COLO668 (cell line): ENCODE results near the gene GPR141.
"Not testable (repeated sequence)": the region's sequence is repeated elsewhere in the genome, so short reads cannot be mapped to it uniquely, and the experiment has no call there.

Source experiments
- DNase-seq: peaks from one replicate; lab custom pipeline; 2025; ENCODE audit not compliant: unreplicated experiment; lab: John Stamatoyannopoulos, UW

Gene GPR141

GRCh38 chr7:37684927-37685326 lies 1.4 kb downstream of the GPR141 start:
- no peak for DNase-seq

DNA sequence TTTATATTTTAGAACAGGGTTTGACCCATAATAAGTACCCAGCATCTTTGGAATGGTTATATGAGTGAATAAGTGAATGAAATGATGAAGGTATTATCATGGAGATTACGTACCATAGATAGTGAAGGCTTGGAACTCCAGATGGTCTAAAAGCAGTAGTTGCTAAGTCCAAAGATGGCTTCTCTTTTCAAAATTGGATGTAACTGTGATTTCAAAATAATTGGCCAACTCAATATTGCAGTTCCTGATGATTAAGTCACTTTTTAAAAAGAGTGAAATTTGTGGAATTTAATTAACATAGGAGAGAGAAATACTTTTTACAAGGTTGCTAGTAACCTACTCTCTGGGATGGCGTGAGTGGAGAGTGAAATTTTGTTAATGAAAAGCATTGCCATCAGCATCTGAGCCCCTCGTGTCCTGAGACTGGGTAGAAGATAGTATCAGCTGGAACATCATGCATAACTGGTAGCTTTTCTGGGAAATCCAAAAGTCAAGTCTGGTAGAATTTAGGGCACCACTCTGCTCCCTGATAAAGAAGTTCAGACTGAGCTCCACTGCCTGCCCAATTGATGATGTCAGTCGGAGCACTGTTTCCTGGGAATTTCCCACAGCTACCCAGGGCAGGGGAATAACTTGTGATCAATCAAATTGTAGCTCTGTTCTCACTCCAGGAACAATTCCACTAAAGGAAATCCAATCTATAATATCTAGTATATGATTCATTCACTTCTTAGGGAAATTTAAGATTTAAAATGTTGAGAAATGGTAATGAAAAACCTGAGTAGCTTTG lies 3.2 kb downstream of the GPR141 start:
- no peak for DNase-seq

DNA sequence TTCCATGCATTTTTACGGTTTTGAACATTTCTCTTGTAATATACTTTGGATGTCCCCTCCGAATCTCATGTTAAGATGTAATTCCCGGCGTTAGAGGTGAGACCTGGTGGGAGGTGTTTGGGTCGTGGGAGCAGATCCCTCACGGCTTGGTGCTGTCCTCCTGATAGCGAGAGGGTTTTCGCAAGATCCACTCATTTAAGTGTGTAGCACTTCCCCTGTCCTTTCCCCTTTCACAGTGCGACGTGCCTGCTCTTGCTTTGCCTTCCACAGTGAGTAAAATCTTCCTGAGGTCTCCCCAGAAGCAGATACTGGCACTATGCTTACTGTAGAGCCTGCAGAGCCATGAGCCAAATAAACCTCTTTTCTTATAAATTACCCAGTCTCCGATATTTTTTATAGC lies 6.6 kb downstream of the GPR141 start:
- no peak for DNase-seq

GRCh38 chr7:37694208-37695094 lies 10.9 kb downstream of the GPR141 start:
- DNase-seq = no peak

DNA sequence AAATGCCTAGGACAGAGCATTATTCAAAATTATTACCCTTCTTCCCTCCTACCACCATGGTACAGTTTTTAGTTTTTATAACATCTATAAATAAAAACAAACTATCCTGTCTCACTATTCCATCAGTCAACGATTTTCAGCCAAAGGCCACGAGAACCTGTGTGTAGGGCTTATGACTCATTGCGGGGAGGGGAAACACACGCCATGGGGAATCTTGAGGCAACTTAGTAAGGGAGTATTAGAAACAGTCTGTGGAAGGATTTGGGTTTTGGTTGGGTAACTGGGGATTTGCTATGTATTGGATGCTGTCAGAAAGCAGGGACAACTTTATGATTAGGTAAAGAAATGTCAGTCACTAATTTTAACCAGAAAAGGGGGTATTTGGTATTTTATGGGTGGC lies 14.7 kb downstream of the GPR141 start:
- no peak for DNase-seq

GRCh38 chr7:37698782-37699181 lies 15.2 kb downstream of the GPR141 start:
- DNase-seq = no peak

GRCh38 chr7:37701769-37702168 lies 18.2 kb downstream of the GPR141 start:
- DNase-seq = no peak

DNA sequence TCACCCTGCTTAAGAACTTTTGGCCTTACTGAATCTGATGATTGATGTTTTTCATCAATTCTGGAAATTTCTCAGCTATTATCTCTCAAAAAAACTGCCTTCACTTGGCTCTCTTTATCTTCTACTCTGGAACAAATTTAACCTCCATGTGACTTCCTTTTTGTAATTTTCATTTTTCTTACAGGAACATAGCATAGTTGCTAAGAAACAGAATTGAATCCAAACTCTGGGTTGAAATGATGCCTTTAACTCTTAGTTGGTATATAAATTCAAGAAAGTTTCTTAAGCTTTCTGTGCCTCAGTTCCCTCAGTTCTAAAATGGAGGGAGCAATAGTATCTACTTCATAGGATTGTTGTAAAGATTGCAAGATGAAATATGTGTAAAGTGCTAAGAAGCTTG lies 19.8 kb downstream of the GPR141 start:
- DNase-seq = no peak

DNA sequence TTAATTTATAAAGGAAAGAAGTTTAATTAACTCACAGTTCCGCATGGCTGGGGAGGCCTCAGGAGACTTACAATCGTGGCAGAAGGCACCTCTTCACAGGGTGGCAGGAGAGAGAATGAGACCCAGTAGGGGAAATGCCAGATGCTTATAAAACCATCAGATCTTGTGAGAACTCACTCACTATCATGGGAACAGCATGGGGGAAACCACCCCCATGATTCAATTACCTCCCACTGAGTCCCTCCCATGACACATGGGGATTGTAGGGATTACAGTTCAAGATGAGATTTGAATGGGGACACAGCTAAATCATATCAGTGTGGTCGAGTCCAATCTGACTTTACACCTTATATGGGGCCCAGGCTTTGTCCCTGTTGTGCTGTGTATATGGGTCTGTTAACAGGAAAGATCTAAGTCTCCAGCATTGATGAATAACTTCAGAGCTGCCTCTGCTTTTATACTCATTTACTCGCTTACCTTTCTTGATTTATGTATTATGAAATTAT lies 20.8 kb downstream of the GPR141 start:
- DNase-seq = not testable (repeated sequence)

- DNase-seq = no peak
Observed at GRCh38 chr7:37705976-37706375, 22.4 kb downstream of the GPR141 start.

DNA sequence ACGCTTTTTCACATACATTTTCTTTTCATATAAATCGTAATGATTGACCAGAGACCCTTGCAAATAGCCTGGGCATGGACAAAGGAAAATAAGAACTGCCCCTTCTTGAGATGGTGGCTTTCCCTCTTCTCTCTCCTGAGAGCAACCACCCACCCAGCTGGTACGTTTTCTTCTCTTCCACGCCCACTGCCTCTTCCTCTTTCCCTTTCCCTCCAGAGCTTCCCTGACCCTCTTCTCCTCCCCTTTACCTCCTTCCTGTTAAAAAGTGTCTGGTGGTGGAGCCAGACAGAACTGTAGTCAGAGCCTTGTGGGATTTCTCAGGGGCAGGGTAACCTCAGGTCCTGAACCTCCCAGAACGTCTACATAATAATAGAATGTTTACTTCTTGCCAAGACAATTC lies 23.2 kb downstream of the GPR141 start:
- no peak for DNase-seq

DNA sequence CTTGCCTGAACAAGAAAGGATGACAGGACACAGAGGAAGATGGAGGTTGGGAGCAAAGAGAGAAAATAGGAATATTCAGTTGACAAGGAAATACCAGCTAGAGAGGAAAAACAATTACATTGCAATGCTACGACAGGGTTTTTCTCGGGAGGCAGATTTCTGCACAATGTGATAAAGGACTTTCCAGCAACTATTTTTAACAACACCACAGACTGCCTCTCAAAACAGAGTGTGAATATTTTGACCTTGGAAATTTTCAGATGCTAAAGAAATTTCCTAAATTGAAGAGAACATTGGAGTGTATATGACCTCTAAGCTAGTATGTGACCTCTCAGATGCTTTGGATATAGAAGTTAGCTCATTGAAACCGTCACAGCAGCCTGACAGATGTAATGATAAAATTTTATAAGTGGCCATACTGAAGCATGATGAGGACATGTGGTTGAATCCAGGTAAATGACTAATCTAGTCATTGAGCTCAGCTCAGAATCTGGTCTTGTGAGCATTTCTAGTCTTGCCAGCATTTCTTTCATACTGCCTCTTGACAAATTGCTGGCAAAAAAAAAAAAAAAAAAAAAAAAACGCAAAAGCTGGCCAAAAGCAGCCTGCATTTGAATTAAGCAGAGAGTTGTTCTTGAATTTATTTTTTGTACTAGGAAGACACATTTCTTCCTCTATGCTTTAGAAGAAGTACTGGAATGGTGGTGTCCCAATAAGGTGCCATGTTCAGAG lies 24.4 kb downstream of the GPR141 start:
- DNase-seq = no peak

- DNase-seq = no peak
Observed at GRCh38 chr7:37709631-37710509, 26.3 kb downstream of the GPR141 start.

- no peak for DNase-seq
Observed at GRCh38 chr7:37713613-37714012, 30.0 kb downstream of the GPR141 start.

GRCh38 chr7:37714606-37715005 lies 31.0 kb downstream of the GPR141 start:
- no peak for DNase-seq

GRCh38 chr7:37718585-37718984 lies 35.0 kb downstream of the GPR141 start:
- no peak for DNase-seq

GRCh38 chr7:37719077-37719476 lies 35.5 kb downstream of the GPR141 start:
- DNase-seq = no peak

GRCh38 chr7:37724732-37725131 lies 41.2 kb downstream of the GPR141 start:
- no peak for DNase-seq

DNA sequence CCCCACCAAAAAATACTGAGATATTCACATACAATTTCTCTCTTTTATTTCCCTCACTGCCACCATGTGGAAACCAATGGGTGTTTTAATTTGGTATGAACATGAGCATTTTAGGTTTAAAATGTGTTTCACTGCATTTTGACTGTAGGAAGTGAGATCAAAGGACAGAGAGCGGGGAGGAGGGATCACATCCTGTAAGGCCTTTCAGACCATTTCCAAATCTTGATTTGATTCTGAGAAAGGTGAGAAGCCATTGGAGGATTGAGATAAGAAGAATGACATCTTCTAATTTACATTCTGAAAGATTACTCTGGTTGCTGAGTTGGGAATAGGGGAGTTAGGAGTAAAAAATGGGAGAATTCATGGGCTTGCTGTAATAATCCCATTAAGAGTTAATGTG lies 42.5 kb downstream of the GPR141 start:
- DNase-seq = no peak

DNA sequence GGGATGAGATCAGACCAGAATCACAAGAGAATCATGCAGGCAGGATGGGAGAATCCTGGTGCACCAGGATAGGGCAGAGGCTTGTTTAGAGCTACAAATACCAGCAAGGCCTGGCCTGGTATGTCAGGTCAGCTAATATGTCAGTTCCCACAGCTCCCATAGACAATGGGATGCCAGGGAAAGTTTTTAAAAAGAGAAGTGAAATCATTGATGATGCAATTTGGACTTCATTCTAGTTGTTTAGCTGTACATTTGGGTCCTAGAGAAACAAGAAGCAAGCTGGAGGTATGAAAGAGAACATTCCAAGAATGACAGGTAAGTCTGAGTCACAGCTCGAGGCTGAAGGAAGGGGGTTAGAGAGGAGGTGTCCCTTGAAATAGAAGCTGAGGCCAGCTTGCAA lies 45.2 kb downstream of the GPR141 start:
- no peak for DNase-seq
